Erythroblast (primary cell): Measurements from ENCODE around the gene SMIM13.
"Not testable (repeated sequence)": the region's sequence is repeated elsewhere in the genome, so short reads cannot be mapped to it uniquely, and the experiment has no call there.

Source experiments
- DNase-seq, 2 experiments: peaks; one replicate each; lab custom pipeline; 2025; lab: John Stamatoyannopoulos, UW
- GATA1 ChIP-seq: IDR thresholded peaks from 2 replicates; pipeline ENCODE4 v1.6.1; 2011; ENCODE audit warnings: low read depth, mild to moderate bottlenecking, control low read depth, low read length, moderate library complexity
- POLR2A ChIP-seq: IDR thresholded peaks from 2 replicates; pipeline ENCODE4 v1.6.1; 2011; ENCODE audit warnings: mild to moderate bottlenecking, low read length

SMIM13 gene

GRCh38 chr6:11094411-11094851 is 797 bp downstream of the SMIM13 start:
- peak in 1 of 2 experiments; percentile 74 for DNase-seq

GRCh38 chr6:11094941-11095340 is 1.3 kb downstream of the SMIM13 start:
- TF ChIP-seq POLR2A (no peak), GATA1 (no peak)
- DNase-seq: no peak

More at GRCh38 chr6:11094411-11094851, 797 bp downstream of the SMIM13 start:
- TF ChIP-seq POLR2A: no peak
- no peak for TF ChIP-seq GATA1

GRCh38 chr6:11096109-11096508 is 2.5 kb downstream of the SMIM13 start:
- DNase-seq: peak; percentile 41 to 54
- TF ChIP-seq GATA1: no peak
- no peak for TF ChIP-seq POLR2A

GRCh38 chr6:11097476-11097875 is 3.8 kb downstream of the SMIM13 start:
- TF ChIP-seq POLR2A (no peak), GATA1 (no peak)
- DNase-seq: peak; percentile 68 to 69

- DNase-seq: no peak
- TF ChIP-seq GATA1: no peak
- TF ChIP-seq POLR2A: no peak
Observed at GRCh38 chr6:11098004-11098403, 4.4 kb downstream of the SMIM13 start.

GRCh38 chr6:11101417-11101816 is 7.8 kb downstream of the SMIM13 start:
- no peak for DNase-seq
- TF ChIP-seq POLR2A (no peak), GATA1 (no peak)

GRCh38 chr6:11103065-11103464 is 9.4 kb downstream of the SMIM13 start:
- TF ChIP-seq GATA1: no peak
- no peak for TF ChIP-seq POLR2A
- no peak for DNase-seq

- no peak for TF ChIP-seq GATA1
- no peak for TF ChIP-seq POLR2A
- no peak for DNase-seq
Observed at GRCh38 chr6:11108726-11109125, 15.1 kb downstream of the SMIM13 start.

- DNase-seq: no peak
- TF ChIP-seq POLR2A (no peak), GATA1 (no peak)
Observed at GRCh38 chr6:11110921-11111768, 17.5 kb downstream of the SMIM13 start, which contains the start of gene ERVFRD-1. Gene ERVFRD-1 (minus strand): TSS chr6:11111725. CDS start chr6:11105310, 6,415 bp downstream.

- TF ChIP-seq POLR2A (no peak), GATA1 (no peak)
- peak; percentile 28 to 30 for DNase-seq
Observed at GRCh38 chr6:11111769-11112437, 18.3 kb downstream of the SMIM13 start.

GRCh38 chr6:11113038-11113437 is 19.4 kb downstream of the SMIM13 start:
- DNase-seq: no peak
- no peak for TF ChIP-seq GATA1
- TF ChIP-seq POLR2A: no peak

GRCh38 chr6:11115808-11116536 is 22.3 kb downstream of the SMIM13 start:
- not testable (repeated sequence) for DNase-seq

- TF ChIP-seq POLR2A (no peak), GATA1 (no peak)
- peak; percentile 33 to 53 for DNase-seq
Observed at GRCh38 chr6:11120271-11121005, 26.8 kb downstream of the SMIM13 start.

GRCh38 chr6:11121851-11122250 is 28.2 kb downstream of the SMIM13 start:
- DNase-seq: no peak
- TF ChIP-seq POLR2A (no peak), GATA1 (no peak)
